PFSK-1 (cell line): ENCODE measurements around the gene APOL6.

Experiments
- FOXP2 ChIP-seq: optimal IDR thresholded peaks from 2 replicates; pipeline ENCODE3; 2011; ENCODE audit warnings: borderline replicate concordance, control low read depth, inconsistent platforms; ENCODE audit not compliant: insufficient read depth; ENCODE audit errors: extremely low read length, extremely low read depth
- POLR2AphosphoS5 ChIP-seq: IDR thresholded peaks from 2 replicates; pipeline ENCODE4 v1.6.1; 2012; ENCODE audit warnings: low read depth, mild to moderate bottlenecking, control low read depth, low read length, moderate library complexity
- REST ChIP-seq, 2 experiments: IDR thresholded peaks; 2 replicates each; pipeline versions ENCODE4 v1.6.1 to v1.8.0; 2011 to 2012; ENCODE audit warnings: low read depth in 2 of 2, low read length in 2 of 2, control low read depth in 1 of 2, inconsistent platforms in 1 of 2, mild to moderate bottlenecking in 1 of 2, moderate library complexity in 1 of 2; ENCODE audit not compliant: insufficient read depth in 1 of 2
- SIN3A ChIP-seq: IDR thresholded peaks from 2 replicates; pipeline ENCODE4 v1.6.1; 2012; ENCODE audit warnings: mild to moderate bottlenecking, low read length, moderate library complexity, borderline replicate concordance; ENCODE audit not compliant: insufficient read depth
- TAF1 ChIP-seq: IDR thresholded peaks from 2 replicates; pipeline ENCODE4 v1.6.1; 2012; ENCODE audit warnings: low read length, control low read depth, borderline replicate concordance; ENCODE audit not compliant: insufficient read depth

The APOL6 gene

DNA sequence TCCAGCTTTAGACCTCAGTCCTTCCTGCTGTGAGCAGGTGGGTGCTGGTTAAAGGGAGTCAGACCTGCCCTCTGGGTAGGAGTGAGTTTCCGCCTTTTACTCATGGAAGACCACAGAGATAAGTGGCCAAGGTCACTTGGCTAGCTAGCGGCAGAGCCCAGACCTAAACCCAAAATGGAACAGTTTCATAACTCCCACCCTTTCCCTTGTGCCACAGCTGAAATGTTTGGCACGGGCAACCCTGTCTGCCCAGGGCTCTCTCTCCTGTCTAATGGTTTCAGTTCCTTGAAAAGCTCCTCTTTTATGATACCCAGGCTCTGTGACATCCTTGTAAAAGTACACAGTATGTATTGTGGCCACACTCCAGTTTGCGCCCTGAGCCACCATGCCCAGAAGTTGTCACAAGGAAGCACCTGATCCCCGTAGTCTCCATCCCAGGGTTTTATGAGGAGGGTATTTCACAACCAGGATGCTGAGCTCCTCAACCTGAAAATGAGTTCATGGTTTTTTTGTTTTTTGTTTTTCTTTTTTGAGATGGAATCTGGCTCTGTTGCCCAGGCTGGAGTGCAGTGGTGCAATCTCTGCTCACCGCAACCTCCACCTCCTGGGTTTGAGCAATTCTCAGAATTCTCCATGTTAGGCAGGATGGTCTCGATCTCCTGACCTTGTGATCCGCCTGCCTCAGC, 36.2 kb upstream of the APOL6 start:
- TF ChIP-seq FOXP2, result no peak
- no peak for TF ChIP-seq POLR2AphosphoS5
- no peak for TF ChIP-seq REST (IDR thresholded peaks at IDR 0.05; ENCODE audit: insufficient read depth in 1 of 2, low read depth in 2 of 2, low read length in 2 of 2)
- TF ChIP-seq SIN3A, result no peak
- no peak for TF ChIP-seq TAF1

GRCh38 chr22:35612903-35613302, 35.3 kb upstream of the APOL6 start:
- TF ChIP-seq REST (IDR thresholded peaks at IDR 0.05; ENCODE audit: insufficient read depth in 1 of 2, low read depth in 2 of 2, low read length in 2 of 2) (no peak), SIN3A (no peak), FOXP2 (no peak), TAF1 (no peak), POLR2AphosphoS5 (no peak)

DNA sequence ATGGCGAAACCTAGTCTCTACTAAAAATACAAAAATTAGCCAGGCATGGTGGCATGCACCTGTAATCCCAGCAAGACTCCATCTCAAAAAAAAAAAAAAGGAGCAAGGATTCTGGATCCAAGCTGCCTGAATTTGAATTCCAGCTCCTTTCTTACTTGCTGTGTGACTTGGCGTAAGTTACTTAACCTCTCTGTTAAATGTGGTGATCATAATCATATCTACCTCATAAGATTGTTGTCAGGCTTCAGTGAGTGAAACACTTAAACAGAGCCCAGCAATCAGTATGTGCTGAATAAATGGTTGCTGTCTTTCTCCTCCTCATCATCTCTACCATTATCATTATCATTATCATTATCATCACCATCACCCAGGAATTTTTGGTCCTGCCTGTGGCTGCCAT, 33.8 kb upstream of the APOL6 start:
- TF ChIP-seq POLR2AphosphoS5, result no peak
- TF ChIP-seq TAF1, result no peak
- no peak for TF ChIP-seq FOXP2
- no peak for TF ChIP-seq SIN3A
- no peak for TF ChIP-seq REST (IDR thresholded peaks at IDR 0.05; ENCODE audit: insufficient read depth in 1 of 2, low read depth in 2 of 2, low read length in 2 of 2)

DNA sequence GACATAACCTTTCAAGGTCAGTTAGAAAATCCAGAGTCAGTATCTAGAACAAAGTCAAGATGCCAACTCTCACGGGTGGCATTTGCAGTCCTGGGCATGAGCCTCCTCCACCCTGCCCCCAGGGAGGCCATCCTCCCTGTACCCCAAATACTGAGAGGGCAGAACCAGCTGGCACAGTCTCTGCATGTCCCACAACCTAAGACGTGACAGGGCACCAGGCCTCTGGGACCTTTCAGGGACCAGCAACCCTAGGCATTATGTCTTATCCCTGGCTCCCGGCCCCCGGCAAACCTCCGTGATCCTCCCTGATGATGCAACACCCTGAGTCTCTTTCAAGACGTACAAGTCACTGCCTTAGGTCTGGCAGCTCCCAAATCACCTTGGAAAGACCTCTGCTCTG, 33.1 kb upstream of the APOL6 start:
- no peak for TF ChIP-seq REST (IDR thresholded peaks at IDR 0.05; ENCODE audit: insufficient read depth in 1 of 2, low read depth in 2 of 2, low read length in 2 of 2)
- TF ChIP-seq FOXP2, result no peak
- TF ChIP-seq POLR2AphosphoS5, result no peak
- no peak for TF ChIP-seq TAF1
- no peak for TF ChIP-seq SIN3A

DNA sequence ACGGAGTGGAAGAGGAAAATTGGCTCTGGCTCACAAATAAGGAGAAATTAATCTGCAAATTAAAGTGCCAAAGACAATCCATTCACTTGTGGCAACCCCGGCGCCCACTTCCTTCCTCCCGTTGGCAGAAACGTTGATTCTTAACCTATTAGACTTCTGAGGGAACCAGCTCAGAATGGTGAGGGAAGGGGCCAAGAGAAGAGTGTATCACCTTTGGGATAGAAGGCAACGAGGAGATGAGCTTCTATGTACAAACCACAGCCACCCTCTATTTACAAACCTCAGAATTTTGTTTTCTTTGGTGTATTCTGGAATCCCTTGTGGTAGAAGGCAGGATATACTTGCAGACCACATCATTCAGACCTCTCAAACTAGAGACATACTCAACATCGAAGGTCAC, 32.2 kb upstream of the APOL6 start:
- TF ChIP-seq TAF1 (no peak), REST (IDR thresholded peaks at IDR 0.05; ENCODE audit: insufficient read depth in 1 of 2, low read depth in 2 of 2, low read length in 2 of 2) (no peak), SIN3A (no peak), FOXP2 (no peak), POLR2AphosphoS5 (no peak)
